ENCODE results near the gene SYNJ2. TPM values are rescaled to one million over a fixed set of nuclear protein-coding genes. Genes with fewer than 3 reads are reported as not detected.
"Not testable (repeated sequence)": the region's sequence is repeated elsewhere in the genome, so short reads cannot be mapped to it uniquely, and the experiment has no call there.

Gene SYNJ2
- total RNA-seq = 26.1 and 26.2 TPM in 2 replicates

GRCh38 chr6:157981395-157982101 is at the start of gene SYNJ2:
Gene SYNJ2, plus strand, starts transcription at chr6:157981863. Its CDS starts 99 bp downstream, at chr6:157981962.
- intact Hi-C loops (cut with micrococcal nuclease) = loop anchor here (1.0 to 5.0 kb wide), 9 partner anchors 9 to 659 kb away; partner anchors contain the start of gene TMEM242

GRCh38 chr6:157935786-157936185 is 45.9 kb upstream of the SYNJ2 start:
- intact Hi-C loops (cut with micrococcal nuclease) = no loop called here

- intact Hi-C loops (cut with micrococcal nuclease) = no loop called here
Observed at GRCh38 chr6:157937318-157937717, 44.3 kb upstream of the SYNJ2 start.

GRCh38 chr6:157937916-157938315 is 43.7 kb upstream of the SYNJ2 start:
- intact Hi-C loops (cut with micrococcal nuclease) = no loop called here

GRCh38 chr6:157940375-157941036 is 41.2 kb upstream of the SYNJ2 start:
- intact Hi-C loops (cut with micrococcal nuclease) = not testable (repeated sequence)

- intact Hi-C loops (cut with micrococcal nuclease) = no loop called here
Observed at GRCh38 chr6:157941101-157941863, 40.4 kb upstream of the SYNJ2 start.

GRCh38 chr6:157942351-157942750 is 39.3 kb upstream of the SYNJ2 start:
- intact Hi-C loops (cut with micrococcal nuclease) = no loop called here

GRCh38 chr6:157943249-157943963 is 38.3 kb upstream of the SYNJ2 start:
- intact Hi-C loops (cut with micrococcal nuclease) = no loop called here

GRCh38 chr6:157943964-157944283 is 37.7 kb upstream of the SYNJ2 start:
- intact Hi-C loops (cut with micrococcal nuclease) = no loop called here

GRCh38 chr6:157944983-157945931 is 36.4 kb upstream of the SYNJ2 start:
- intact Hi-C loops (cut with micrococcal nuclease) = no loop called here

GRCh38 chr6:157946053-157946617 is 35.5 kb upstream of the SYNJ2 start:
- intact Hi-C loops (cut with micrococcal nuclease) = no loop called here

- intact Hi-C loops (cut with micrococcal nuclease) = loop anchor here (1.0 kb wide), 1 partner anchor 191 kb away; no protein-coding TSS in a partner anchor
Observed at GRCh38 chr6:157946865-157947532, 34.7 kb upstream of the SYNJ2 start.

GRCh38 chr6:157950899-157951298 is 30.8 kb upstream of the SYNJ2 start:
- intact Hi-C loops (cut with micrococcal nuclease) = not testable (repeated sequence)

GRCh38 chr6:157951828-157952227 is 29.8 kb upstream of the SYNJ2 start:
- intact Hi-C loops (cut with micrococcal nuclease) = no loop called here

- intact Hi-C loops (cut with micrococcal nuclease) = no loop called here
Observed at GRCh38 chr6:157952861-157953351, 28.8 kb upstream of the SYNJ2 start.

- intact Hi-C loops (cut with micrococcal nuclease) = no loop called here
Observed at GRCh38 chr6:157953580-157954091, 28.0 kb upstream of the SYNJ2 start.

- intact Hi-C loops (cut with micrococcal nuclease) = no loop called here
Observed at GRCh38 chr6:157954150-157955117, 27.2 kb upstream of the SYNJ2 start.

GRCh38 chr6:157955675-157956074 is 26.0 kb upstream of the SYNJ2 start:
- intact Hi-C loops (cut with micrococcal nuclease) = no loop called here
